Left lung (tissue), 10 donors: Measurements from ENCODE around the gene SULT6B1. TPM values are rescaled to one million over a fixed set of nuclear protein-coding genes. Genes with fewer than 3 reads are reported as not detected.

Experiments
- ATAC-seq: fragments of 200-7000 bp; cut with Tn5 transposase; one replicate; pipeline ENCODE4 v1.9.1; 2020; ENCODE audit warnings: moderate library complexity
- DNase-seq, 4 donors: peaks; one replicate each; pipeline ENCODE4 v3.0.0-alpha.2; 2013 to 2020
- H3K27ac ChIP-seq, 2 donors: fragments of 200-600 bp; sonication (generic) in 1 of 2; one replicate each; pipeline versions ENCODE4 v1.5.0 to v1.8.0; 2020 to 2021
- H3K27me3 ChIP-seq, 2 donors: fragments of 200-600 bp; sonication (generic) in 1 of 2; one replicate each; pipeline versions ENCODE4 v1.5.0 to v1.8.0; 2020 to 2021
- H3K36me3 ChIP-seq, 2 donors: fragments of 200-600 bp; sonication (generic) in 1 of 2; one replicate each; pipeline versions ENCODE4 v1.5.0 to v1.8.0; 2020 to 2021
- H3K4me1 ChIP-seq, 2 donors: fragments of 200-600 bp; one replicate each; pipeline ENCODE4 v1.8.0; 2021
- H3K4me3 ChIP-seq, 2 donors: fragments of 200-600 bp; sonication (generic) in 1 of 2; one replicate each; pipeline versions ENCODE4 v1.5.0 to v1.8.0; 2020 to 2021; ENCODE audit warnings: mild to moderate bottlenecking in 1 of 2
- H3K9me3 ChIP-seq, 2 donors: fragments of 200-600 bp; sonication (generic) in 1 of 2; one replicate each; pipeline versions ENCODE4 v1.5.0 to v1.8.0; 2020 to 2021
- CTCF ChIP-seq, 2 donors: fragments of 200-600 bp; sonication (generic) in 1 of 2; IDR thresholded peaks; one replicate each; pipeline versions ENCODE4 v1.5.0 to v1.8.0; 2021; ENCODE audit warnings: antibody characterized with exemption in 2 of 2
- intact Hi-C, 2 donors: fragments of 100-400 bp; cut with DNase I; formaldehyde crosslinking; loops; one replicate each; pipeline versions ENCODE4 v1.11.2 to v1.14.2; 2022
- polyA plus RNA-seq, 6 donors: library from polyadenylated mRNA; unstranded; fragments of 120-200 nt; gene quantifications; one replicate each; pipeline ENCODE4 v1.2.1, GENCODE V29; 2013; ENCODE audit not compliant: insufficient read length in 6 of 6
- total RNA-seq, 2 donors: library from RNA; stranded (reverse); fragmentation: NEBNext Ultra II Directional; extraction: Animal tissue kit (Norgen Biotek cat#: 25700); gene quantifications; one replicate each; pipeline ENCODE4 v1.2.1, GENCODE V29; 2021
- donor health status: DM: no; HTN: yes; CAD: no.
- donor health status: DM: no; HTN: no; CAD: no.

SULT6B1 gene
- total and polyA plus RNA-seq, 8 donors = 1.5 TPM; not detected in 7

DNA sequence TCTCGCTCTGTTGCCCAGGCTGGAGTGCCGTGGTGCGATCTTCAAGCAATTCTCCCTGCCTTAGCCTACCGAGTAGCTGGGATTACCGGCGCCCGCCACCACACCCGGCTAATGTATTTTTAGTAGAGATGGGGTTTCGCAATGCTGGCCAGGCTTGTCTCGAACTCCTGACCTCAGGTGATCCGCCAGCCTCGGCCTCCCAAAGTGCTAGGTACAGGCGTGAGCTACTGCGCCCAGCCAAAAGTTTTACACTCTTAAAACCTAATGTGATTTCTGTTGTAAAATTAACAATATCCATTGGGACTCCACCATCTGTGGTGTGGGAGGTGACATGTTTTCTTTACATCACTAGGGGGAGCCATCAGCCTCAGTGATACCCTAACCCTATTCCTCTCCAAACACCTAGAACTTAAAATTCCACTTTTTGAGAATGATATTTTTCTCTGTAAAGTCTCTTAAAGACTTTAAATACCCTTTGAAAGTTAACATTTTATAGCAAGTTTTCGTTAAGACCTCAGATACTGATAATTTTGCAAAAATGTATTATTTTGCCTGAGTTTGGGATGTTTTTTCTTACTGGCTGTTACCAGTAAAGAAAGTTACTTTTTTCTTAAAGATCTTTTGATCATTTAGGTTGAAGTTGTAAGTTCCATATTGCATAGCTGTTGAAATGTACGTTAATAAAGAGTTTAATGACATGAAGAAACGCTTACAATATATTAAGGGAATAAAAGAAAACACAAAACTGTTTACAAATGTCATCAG, 20.1 kb downstream of the SULT6B1 start:
- TF ChIP-seq CTCF (IDR thresholded peaks at IDR 0.05) = peak; percentile 44 to 64
- H3K4me1 ChIP-seq = peaks cover 0 to 9% of the 10 kb centered on the region in 2 donors
- H3K27ac ChIP-seq = no peak overlapping the region
- ATAC-seq (peak; percentile 90), DNase-seq (peak in 2 of 4 donors; percentile 33 to 55)
- no peak overlapping the region for H3K4me3 ChIP-seq
- no peaks in the 10 kb centered on the region for H3K36me3 ChIP-seq
- peaks cover 0 to 16% of the 10 kb centered on the region in 2 donors for H3K9me3 ChIP-seq
- H3K27me3 ChIP-seq = no peaks in the 10 kb centered on the region
- intact Hi-C loops = no loop called here

- Histone ChIP-seq H3K9me3 (peaks cover 0 to 16% of the 10 kb centered on the region in 2 donors), H3K4me3 (no peak overlapping the region), H3K4me1 (peaks cover 0 to 9% of the 10 kb centered on the region in 2 donors), H3K27me3 (no peaks in the 10 kb centered on the region), H3K27ac (no peak overlapping the region), H3K36me3 (no peaks in the 10 kb centered on the region)
- no peak for TF ChIP-seq CTCF (IDR thresholded peaks at IDR 0.05)
- intact Hi-C loops = no loop called here
- ATAC-seq (peak; percentile 59), DNase-seq (no peak)
These were observed 20.8 kb downstream of the SULT6B1 start for GRCh38 chr2:37167636-37168180.

DNA sequence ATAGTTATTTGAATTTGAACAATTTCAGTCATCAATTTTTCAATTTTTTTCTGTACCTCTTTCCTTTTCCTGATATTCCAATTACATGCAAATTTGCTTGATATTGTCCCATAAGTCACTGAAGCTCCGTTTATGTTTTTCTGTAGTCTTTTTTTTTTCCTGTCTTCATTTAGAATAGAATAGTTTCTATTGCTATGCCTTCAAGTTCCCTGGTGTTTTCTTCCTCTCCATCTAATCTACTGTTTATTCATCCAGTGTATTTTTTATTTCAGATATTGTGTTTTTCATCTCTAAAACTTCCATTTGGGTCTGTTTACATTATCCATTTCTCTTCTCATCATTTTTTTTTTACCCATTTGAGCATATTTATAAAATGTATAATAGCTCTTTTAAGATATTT, 23.7 kb downstream of the SULT6B1 start:
- no peaks in the 10 kb centered on the region for H3K27me3 ChIP-seq
- H3K4me3 ChIP-seq = no peak overlapping the region
- peaks cover 0 to 9% of the 10 kb centered on the region in 2 donors for H3K4me1 ChIP-seq
- no peaks in the 10 kb centered on the region for H3K36me3 ChIP-seq
- DNase-seq (no peak), ATAC-seq (no peak)
- TF ChIP-seq CTCF (IDR thresholded peaks at IDR 0.05) = no peak
- intact Hi-C loops = no loop called here
- H3K27ac ChIP-seq = no peak overlapping the region
- peaks cover 0 to 16% of the 10 kb centered on the region in 2 donors for H3K9me3 ChIP-seq

GRCh38 chr2:37156857-37157714, 31.4 kb downstream of the SULT6B1 start, which contains the start of gene EIF2AK2:
Gene EIF2AK2, minus strand, starts transcription at chr2:37156980. Its CDS starts 9,174 bp downstream, at chr2:37147806.
- ATAC-seq (peak; percentile 94), DNase-seq (peak; percentile 78 to 95 (median 88))
- Histone ChIP-seq H3K27me3 (no peaks in the 10 kb centered on the region), H3K4me1 (peaks cover 10 to 32% of the 10 kb centered on the region in 2 donors), H3K4me3 (peak within 1 kb of the TSS; percentile 63 to 82), H3K9me3 (no peaks in the 10 kb centered on the region), H3K27ac (peak within 1 kb of the TSS; percentile 87 to 90), H3K36me3 (peaks cover 0 to 3% of the 10 kb centered on the region in 2 donors)
- TF ChIP-seq CTCF (IDR thresholded peaks at IDR 0.05) = no peak
- intact Hi-C loops = no loop called here
